K562 (cell line): Measurements from ENCODE around the gene GGPS1. TPM values are rescaled to one million over a fixed set of nuclear protein-coding genes. Genes with fewer than 3 reads are reported as not detected.

Source experiments
- ATAC-seq: fragments of 200-7000 bp; cut with Tn5 transposase; 3 replicates; pipeline ENCODE4 v1.9.1; 2020; ENCODE audit warnings: moderate library complexity
- BruUV-seq: library from RNA; stranded (reverse); fragments of 400-500 nt; replicated peaks from 2 replicates; lab custom pipeline; 2021; lab: Mats Ljungman, UMichigan
- CTCF ChIA-PET: fragments of 300-600 bp; formaldehyde crosslinking; extraction: SDS; loops from one replicate; lab custom pipeline; 2021; ENCODE audit warnings: low intra/inter-chr PET ratio; lab: Yijun Ruan, JAX
- POLR2A ChIA-PET: fragments of 300-600, 350-650 bp; sonication (Branson Sonifier 250); formaldehyde crosslinking; extraction: SDS; loops from one replicate; lab custom pipeline; 2021; ENCODE audit warnings: antibody characterized with exemption, inconsistent platforms; lab: Yijun Ruan, JAX
- DNase-seq, 4 experiments: peaks; one replicate each; pipeline versions ENCODE4 v3.0.0 to v3.0.0-alpha.2; 2011 to 2018; ENCODE audit warnings: low spot score in 3 of 4, mixed read lengths in 3 of 4; ENCODE audit errors: extremely low read depth in 1 of 4
- FAIRE-seq: peaks from 2 replicates; lab custom pipeline; 2011; peaks lifted over from hg19 to GRCh38; lab: Jason Lieb, UNC
- H2AFZ ChIP-seq: 2 replicates; pipeline ENCODE4 v1.6.0; 2011; ENCODE audit warnings: low read depth, low read length, control low read depth, inconsistent platforms
- H3K27ac ChIP-seq: fragments of 200-600 bp; 3 replicates; pipeline ENCODE4 v1.8.0; 2011; ENCODE audit warnings: low read depth, mild to moderate bottlenecking, control low read depth, inconsistent platforms, low read length, moderate library complexity, mixed read lengths; ENCODE audit errors: extremely low read depth
- H3K27me3 ChIP-seq, 2 experiments: fragments of 300-600 bp in 1 of 2; 2 replicates in 1 of 2; 3 replicates in 1 of 2; pipeline versions ENCODE4 v1.6.0 to v1.8.0; 2011; ENCODE audit warnings: inconsistent platforms in 2 of 2, low read length in 2 of 2, mild to moderate bottlenecking in 1 of 2, mixed read lengths in 1 of 2, moderate library complexity in 1 of 2; ENCODE audit not compliant: control insufficient read depth in 2 of 2, insufficient read depth in 2 of 2
- H3K36me3 ChIP-seq: fragments of 300-600 bp; 3 replicates; pipeline ENCODE4 v1.8.0; 2011; ENCODE audit warnings: mild to moderate bottlenecking, low read length, inconsistent platforms; ENCODE audit not compliant: control insufficient read depth, insufficient read depth
- H3K4me1 ChIP-seq, 2 experiments: fragments of 200-600 bp in 1 of 2; replicated peaks in 1 of 2; 2 replicates in 1 of 2; 3 replicates in 1 of 2; pipeline versions ENCODE4 v1.5.1 to v1.8.0; 2011; ENCODE audit warnings: inconsistent platforms in 2 of 2, low read length in 2 of 2, mild to moderate bottlenecking in 1 of 2, mixed read lengths in 1 of 2, moderate library complexity in 1 of 2; ENCODE audit not compliant: control insufficient read depth in 2 of 2, insufficient read depth in 2 of 2
- H3K4me2 ChIP-seq: 2 replicates; pipeline ENCODE4 v1.6.1; 2011; ENCODE audit warnings: low read length, control low read depth, inconsistent platforms, mixed read lengths; ENCODE audit not compliant: insufficient read depth
- H3K4me3 ChIP-seq: fragments of 200-600 bp; sonication (generic), shearing (Covaris generic); 2 replicates; pipeline ENCODE4 v1.5.1; 2016; ENCODE audit warnings: control low read depth, inconsistent platforms
- H3K79me2 ChIP-seq: fragments of 200-600 bp; 3 replicates; pipeline ENCODE4 v1.8.0; 2011; ENCODE audit warnings: low read length, inconsistent platforms; ENCODE audit not compliant: control insufficient read depth, insufficient read depth
- H3K9ac ChIP-seq, 2 experiments: 2 replicates each; pipeline versions ENCODE4 v1.6.0 to v1.6.1; 2011; ENCODE audit warnings: low read depth in 2 of 2, low read length in 2 of 2, control low read depth in 1 of 2, inconsistent platforms in 1 of 2, mild to moderate bottlenecking in 1 of 2, mixed read lengths in 1 of 2; ENCODE audit not compliant: insufficient read depth in 1 of 2
- H3K9me1 ChIP-seq: one replicate; pipeline ENCODE4 v1.6.0; 2011; ENCODE audit warnings: inconsistent platforms, mild to moderate bottlenecking, low read length, moderate library complexity; ENCODE audit not compliant: control insufficient read depth, insufficient read depth
- H3K9me3 ChIP-seq: replicated peaks from 2 replicates; pipeline ENCODE4 v1.5.1; 2011; ENCODE audit warnings: low read depth, low read length, inconsistent platforms; ENCODE audit not compliant: control insufficient read depth, insufficient read depth
- H4K20me1 ChIP-seq: replicated peaks from 2 replicates; pipeline ENCODE4 v1.6.1; 2011; ENCODE audit warnings: low read length, inconsistent platforms, mixed read lengths; ENCODE audit not compliant: control insufficient read depth, insufficient read depth
- ASH1L ChIP-seq: fragments of 450-650 bp; IDR thresholded peaks from 2 replicates; pipeline ENCODE4 v1.6.1; 2018; ENCODE audit warnings: borderline replicate concordance, mild to moderate bottlenecking, low read depth; ENCODE audit not compliant: partially characterized antibody
- CBFA2T3 ChIP-seq: fragments of 450-650 bp; IDR thresholded peaks from 2 replicates; pipeline ENCODE4 v1.6.1; 2017
- GABPA ChIP-seq: fragments of 200-800 bp; sonication (Bioruptor generic); conservative IDR thresholded peaks from 2 replicates; pipeline ENCODE4 v1.6.1; 2016; ENCODE audit warnings: low read depth, missing genetic modification characterization, missing compliant biosample characterization
- HSF4 ChIP-seq: fragments of 250-450 bp; sonication (Bioruptor Pico); IDR thresholded peaks from 2 replicates; pipeline ENCODE4 v2.1.2; 2022; ENCODE audit warnings: mild to moderate bottlenecking, moderate library complexity, borderline replicate concordance
- PKNOX1 ChIP-seq: fragments of 450-650 bp; IDR thresholded peaks from 2 replicates; pipeline ENCODE4 v1.6.1; 2016
- RBFOX2 ChIP-seq: fragments of 200-400 bp; formaldehyde crosslinking; IDR thresholded peaks from 2 replicates; pipeline ENCODE4 v1.6.1; 2017; ENCODE audit warnings: low read depth, mild to moderate bottlenecking, low read length, moderate library complexity
- TAF1 ChIP-seq: IDR thresholded peaks from 2 replicates; pipeline ENCODE4 v1.6.1; 2011; ENCODE audit warnings: mild to moderate bottlenecking, low read length, moderate library complexity; ENCODE audit not compliant: insufficient read depth, control insufficient read depth, severe bottlenecking; ENCODE audit errors: extremely low read depth
- ZNF280B ChIP-seq: fragments of 250-450 bp; sonication (Bioruptor Pico); IDR thresholded peaks from 2 replicates; pipeline ENCODE4 v1.5.1; 2021; ENCODE audit warnings: mild to moderate bottlenecking
- ZNF589 ChIP-seq: fragments of 200-800 bp; sonication (Bioruptor generic); IDR thresholded peaks from 2 replicates; pipeline ENCODE4 v1.6.1; 2016; ENCODE audit warnings: low read depth, missing genetic modification characterization, missing compliant biosample characterization
- ZNF707 ChIP-seq: fragments of 250-450 bp; sonication (Bioruptor Pico); conservative IDR thresholded peaks from 2 replicates; pipeline ENCODE4 v1.8.0; 2022; ENCODE audit warnings: inconsistent platforms, mild to moderate bottlenecking, moderate library complexity
- WGBS: fragments of 100-300 bp; shearing (Covaris generic); methylation state at CpG from one replicate; pipeline ENCODE4 v1.1.6; 2016; ENCODE audit warnings: low coverage, mixed read lengths; ENCODE audit not compliant: insufficient coverage; ENCODE audit errors: missing lambda C conversion rate; 5-methylcytosine and 5-hydroxymethylcytosine counted together
- in situ Hi-C: fragments of 300-500 bp; cut with MboI; formaldehyde crosslinking; loops from 4 replicates; pipeline ENCODE4 v1.15.0; 2018; ENCODE audit warnings: inconsistent platforms, mixed read lengths
- intact Hi-C: fragments of 100-400 bp; cut with micrococcal nuclease; formaldehyde crosslinking; loops from 2 replicates; pipeline ENCODE4 v1.14.2; 2022
- polyA plus RNA-seq, 8 experiments: library from polyadenylated mRNA; depleted of rRNA in 4 of 8; stranded (reverse) in 5 of 8; unstranded in 3 of 8; fragments of >200 nt; fragmentation: Nextera tagmentation in 2 of 8; fragmentation: Illumina TruSeq in 1 of 8; extraction: Ambion mirVana in 2 of 8; extraction: Trizol in 1 of 8; gene quantifications; 2 replicates each; pipeline versions ENCODE4 v1.2.1 to v1.2.3, GENCODE V29; 2011 to 2014; ENCODE audit warnings: inconsistent platforms in 1 of 8, missing spikeins in 1 of 8
- total RNA-seq, 7 experiments: library from RNA; depleted of rRNA in 6 of 7; stranded (reverse); fragments of >200 nt in 6 of 7; fragmentation: Illumina TruSeq in 2 of 7; extraction: Trizol in 2 of 7; gene quantifications; 2 replicates each; pipeline versions ENCODE4 v1.2.1 to v1.2.3, GENCODE V29; 2011 to 2021; ENCODE audit warnings: low replicate concordance in 1 of 7
- TF ChIP-seq, protein P1 (sequence below), 3 experiments: IDR thresholded peaks in 2 of 3; conservative IDR thresholded peaks in 1 of 3; 2 replicates each; pipeline ENCODE4 v1.5.1; 2011 to 2012; ENCODE audit warnings: low read length in 3 of 3, mild to moderate bottlenecking in 3 of 3, control low read depth in 2 of 3, improper control_type of control experiment in 1 of 3, inconsistent platforms in 1 of 3, low read depth in 1 of 3, mixed read lengths in 1 of 3, moderate library complexity in 1 of 3; ENCODE audit not compliant: insufficient read depth in 2 of 3

GGPS1 gene
- total and polyA plus RNA-seq, 9 of the 15 experiments (the other 6 are each of a cell fraction or from before 2014, with no cell fraction given): 18.8 to 104 (median 56.3) TPM

GRCh38 chr1:235324296-235324695 is 4.1 kb upstream of the GGPS1 start (continued):
- TF ChIP-seq PKNOX1 (no peak), ASH1L (no peak)
- TF ChIP-seq, protein P1, sequence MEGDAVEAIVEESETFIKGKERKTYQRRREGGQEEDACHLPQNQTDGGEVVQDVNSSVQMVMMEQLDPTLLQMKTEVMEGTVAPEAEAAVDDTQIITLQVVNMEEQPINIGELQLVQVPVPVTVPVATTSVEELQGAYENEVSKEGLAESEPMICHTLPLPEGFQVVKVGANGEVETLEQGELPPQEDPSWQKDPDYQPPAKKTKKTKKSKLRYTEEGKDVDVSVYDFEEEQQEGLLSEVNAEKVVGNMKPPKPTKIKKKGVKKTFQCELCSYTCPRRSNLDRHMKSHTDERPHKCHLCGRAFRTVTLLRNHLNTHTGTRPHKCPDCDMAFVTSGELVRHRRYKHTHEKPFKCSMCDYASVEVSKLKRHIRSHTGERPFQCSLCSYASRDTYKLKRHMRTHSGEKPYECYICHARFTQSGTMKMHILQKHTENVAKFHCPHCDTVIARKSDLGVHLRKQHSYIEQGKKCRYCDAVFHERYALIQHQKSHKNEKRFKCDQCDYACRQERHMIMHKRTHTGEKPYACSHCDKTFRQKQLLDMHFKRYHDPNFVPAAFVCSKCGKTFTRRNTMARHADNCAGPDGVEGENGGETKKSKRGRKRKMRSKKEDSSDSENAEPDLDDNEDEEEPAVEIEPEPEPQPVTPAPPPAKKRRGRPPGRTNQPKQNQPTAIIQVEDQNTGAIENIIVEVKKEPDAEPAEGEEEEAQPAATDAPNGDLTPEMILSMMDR (IDR thresholded peaks at IDR 0.05 in 2 of 3, conservative IDR thresholded peaks at IDR 0.05 in 1 of 3; ENCODE audit: insufficient read depth in 2 of 3, low read depth in 1 of 3, low read length in 3 of 3): no peak

GRCh38 chr1:235325139-235325538 is 3.2 kb upstream of the GGPS1 start:
- Histone ChIP-seq H4K20me1 (no peaks in the 10 kb centered on the region; the same call in 1 of the 2 replicates), H3K4me2 (peak overlapping the region; percentile 56), H3K9me1 (no peaks in the 10 kb centered on the region), H3K9ac (peak overlapping the region in 1 of 2 experiments; percentile 84; a peak in 2 of 4 replicates), H3K4me1 (peaks cover 7 to 16% of the 10 kb centered on the region in 2 experiments; a peak in 4 of 5 replicates), H3K4me3 (peak overlapping the region; percentile 82; the same call in 1 of the 2 replicates), H3K27ac (peak overlapping the region; percentile 11; the same call in 1 of the 3 replicates), H3K79me2 (peaks cover 92% of the 10 kb centered on the region), H3K27me3 (no peaks in the 10 kb centered on the region), H3K36me3 (peaks cover 38% of the 10 kb centered on the region; the same call in 2 of the 3 replicates), H3K9me3 (no peaks in the 10 kb centered on the region), H2AFZ (no peak overlapping the region)
- POLR2A ChIA-PET: interaction anchor here (1.0 to 5.0 kb wide), 2 partner anchors 9 to 50 kb away, joined by 3 to 38 read pairs; no protein-coding TSS in a partner anchor
- TF ChIP-seq TAF1: no peak
- no peak for TF ChIP-seq ZNF707 (CRISPR knock-in tag)
- TF ChIP-seq GABPA: 0 out of 2 replicates have a peak, but pooled peaks have one; percentile 14
- TF ChIP-seq ZNF280B (CRISPR knock-in tag): no peak
- no peak for TF ChIP-seq CBFA2T3
- no peak for TF ChIP-seq HSF4 (CRISPR knock-in tag)
- TF ChIP-seq ZNF589: no peak
- peak; percentile 40; the same call in 1 of the 2 replicates for TF ChIP-seq RBFOX2
- no peak for ATAC-seq
- intact Hi-C loops: no loop called here
- FAIRE-seq: no peak
- CTCF ChIA-PET: interaction anchor here (0.7 kb wide), 2 partner anchors 37 to 92 kb away, joined by 3 to 4 read pairs; no protein-coding TSS in a partner anchor
- WGBS: 13% methylated on average over 3 of the region's 3 CpGs
- in situ Hi-C loops: no loop called here
- no TSS peak for BruUV-seq
- DNase-seq: no peak
